Ramos (cell line): ENCODE data around the gene VANGL2.

Experiments
- in situ Hi-C: fragments of 300-500 bp; cut with MboI; formaldehyde crosslinking; loops from one replicate; pipeline ENCODE4 v1.14.3; 2022; ENCODE audit warnings: low sequenced_read_pairs; ENCODE audit not compliant: unreplicated experiment

The VANGL2 gene

DNA sequence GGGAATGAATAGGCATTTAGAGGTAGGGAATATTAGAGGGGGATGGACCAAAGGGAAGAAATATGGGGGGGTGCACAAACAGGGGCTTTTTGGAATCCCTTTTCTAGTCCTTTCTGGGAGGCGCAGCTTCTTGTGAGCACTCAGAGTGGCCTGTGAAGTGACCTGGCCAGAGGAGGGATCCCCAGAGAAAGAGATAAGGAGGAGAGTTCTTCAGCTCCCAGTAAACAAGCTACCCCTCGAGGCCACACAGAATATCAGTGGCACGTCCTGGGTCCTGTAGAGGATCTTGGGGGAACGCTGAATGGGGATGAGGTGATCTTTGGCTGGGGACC lies 19.4 kb downstream of the VANGL2 start:
- in situ Hi-C loops: loop anchor here (25.0 kb wide), 2 partner anchors 542 to 967 kb away; partner anchors contain the start of gene ITLN2

DNA sequence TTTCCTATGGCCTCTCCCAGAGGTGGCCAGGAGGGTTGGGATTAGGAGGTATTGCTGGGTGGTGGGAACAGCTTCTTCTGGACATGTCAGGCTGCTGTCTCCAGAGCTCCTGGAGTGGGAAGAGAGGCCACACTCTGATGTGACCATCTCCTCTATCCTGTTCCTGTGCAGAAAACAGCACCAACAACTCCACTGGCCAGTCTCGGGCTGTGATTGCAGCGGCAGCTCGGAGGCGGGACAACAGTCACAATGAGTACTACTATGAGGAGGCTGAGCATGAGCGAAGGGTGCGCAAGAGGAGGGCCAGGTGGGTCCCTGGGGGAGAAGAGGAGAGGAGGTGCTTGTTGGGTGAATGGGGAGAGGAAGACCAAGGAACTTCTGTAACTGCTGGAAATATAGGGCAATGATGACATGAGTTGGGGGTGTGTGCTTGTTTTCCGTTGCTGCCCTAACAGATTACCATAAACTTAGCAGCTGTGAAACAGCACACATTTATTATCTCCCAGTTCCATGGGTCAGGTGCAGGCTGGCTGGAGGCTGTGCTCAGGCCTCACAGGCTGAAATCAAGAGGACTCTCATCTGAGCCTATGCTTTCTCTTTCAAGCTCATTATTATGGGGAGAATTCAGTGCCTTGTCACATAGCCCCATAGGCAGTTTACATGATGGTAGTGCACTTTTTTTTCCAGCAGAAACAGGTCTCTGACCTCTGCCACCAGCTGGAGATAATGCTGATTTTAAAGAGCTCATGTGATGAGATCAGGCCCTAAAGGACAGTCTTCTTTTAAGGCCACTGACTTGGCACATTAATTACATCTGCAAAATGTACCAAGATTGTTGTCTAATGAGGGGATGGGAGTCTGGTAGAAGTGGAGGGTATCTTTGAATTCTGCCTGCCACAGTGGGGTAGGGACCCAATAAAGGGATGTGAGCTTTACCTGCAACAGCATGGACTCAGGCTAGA lies 20.8 kb downstream of the VANGL2 start:
- in situ Hi-C loops: loop anchor here (25.0 kb wide), 2 partner anchors 541 to 966 kb away; partner anchors contain the start of gene ITLN2

DNA sequence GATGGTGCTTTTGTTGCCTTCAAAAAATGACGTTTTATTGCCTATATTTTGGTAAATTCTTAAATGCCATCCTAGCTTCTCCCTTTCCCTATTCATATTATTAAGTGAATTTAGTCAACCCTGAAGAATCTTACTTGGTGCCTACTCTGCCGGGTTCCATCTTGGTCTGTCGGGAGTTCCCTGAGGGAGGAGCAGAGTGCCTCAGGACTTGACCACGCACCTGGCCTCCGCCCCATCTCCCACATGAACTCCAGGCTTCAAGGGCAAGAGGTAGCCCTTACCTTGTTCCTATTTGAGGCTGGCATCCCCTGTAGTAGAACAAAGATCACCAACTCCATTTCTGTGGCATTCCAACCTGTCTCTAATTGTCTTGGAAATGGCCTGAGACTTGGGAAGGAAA lies 21.5 kb downstream of the VANGL2 start:
- in situ Hi-C loops: loop anchor here (25.0 kb wide), 2 partner anchors 540 to 965 kb away; partner anchors contain the start of gene ITLN2

DNA sequence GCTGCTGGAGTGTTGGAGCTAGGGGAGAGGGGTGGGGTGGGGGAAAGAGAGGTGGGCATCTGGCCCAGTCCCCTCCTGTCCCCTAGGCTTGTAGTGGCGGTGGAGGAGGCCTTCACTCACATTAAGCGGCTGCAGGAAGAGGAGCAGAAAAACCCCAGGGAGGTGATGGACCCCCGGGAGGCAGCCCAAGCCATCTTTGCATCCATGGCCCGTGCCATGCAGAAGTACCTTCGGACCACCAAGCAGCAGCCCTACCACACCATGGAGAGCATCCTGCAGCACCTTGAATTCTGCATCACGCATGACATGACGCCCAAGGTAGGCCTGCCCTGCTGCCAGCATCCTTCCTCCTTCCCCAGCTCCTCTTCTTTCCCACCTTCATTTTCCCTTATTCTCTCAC lies 23.6 kb downstream of the VANGL2 start:
- in situ Hi-C loops: loop anchor here (25.0 kb wide), 2 partner anchors 538 to 963 kb away; partner anchors contain the start of gene ITLN2

DNA sequence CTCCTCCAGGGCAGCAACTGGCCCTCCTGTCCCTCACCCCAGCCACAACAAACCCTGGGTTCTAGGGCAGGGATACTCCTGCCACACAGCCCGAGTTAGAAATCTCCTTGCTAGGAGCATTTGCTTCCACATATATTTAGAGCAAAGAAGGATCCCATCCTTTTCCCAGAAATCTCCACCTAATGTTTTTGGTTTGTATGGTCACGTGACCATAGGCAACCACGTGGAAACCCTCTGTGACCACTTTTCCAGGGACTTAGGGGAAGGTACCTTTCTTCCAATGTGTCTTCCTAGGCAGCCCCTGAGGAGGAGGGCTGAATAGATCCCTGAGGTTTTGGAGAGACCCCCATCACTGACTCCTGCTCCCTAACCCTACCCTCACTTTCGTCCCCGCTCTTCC lies 25.5 kb downstream of the VANGL2 start:
- in situ Hi-C loops: loop anchor here (5.0 kb wide), 1 partner anchor 181 kb away; no protein-coding TSS in a partner anchor

DNA sequence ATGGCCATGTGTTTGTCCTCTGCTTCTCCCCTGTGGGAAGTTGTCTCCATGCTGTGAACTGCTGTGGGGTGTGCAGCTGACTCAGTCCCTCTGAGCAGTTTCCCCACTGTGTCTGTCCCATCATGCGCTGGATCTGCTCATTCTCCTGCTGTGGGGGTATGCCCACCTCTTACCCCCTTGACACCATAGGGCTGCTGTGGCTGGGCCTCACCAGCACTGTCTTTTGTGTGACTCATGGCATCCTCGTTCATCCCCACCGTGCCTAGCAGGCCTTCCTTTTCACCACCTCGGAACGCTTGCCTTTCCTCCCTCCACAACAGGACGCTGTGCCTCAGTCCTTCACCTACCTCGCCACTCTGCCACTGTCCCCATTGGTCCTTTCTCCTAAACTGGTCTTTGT lies 27.3 kb downstream of the VANGL2 start:
- in situ Hi-C loops: loop anchor here (5.0 kb wide), 1 partner anchor 180 kb away; no protein-coding TSS in a partner anchor

DNA sequence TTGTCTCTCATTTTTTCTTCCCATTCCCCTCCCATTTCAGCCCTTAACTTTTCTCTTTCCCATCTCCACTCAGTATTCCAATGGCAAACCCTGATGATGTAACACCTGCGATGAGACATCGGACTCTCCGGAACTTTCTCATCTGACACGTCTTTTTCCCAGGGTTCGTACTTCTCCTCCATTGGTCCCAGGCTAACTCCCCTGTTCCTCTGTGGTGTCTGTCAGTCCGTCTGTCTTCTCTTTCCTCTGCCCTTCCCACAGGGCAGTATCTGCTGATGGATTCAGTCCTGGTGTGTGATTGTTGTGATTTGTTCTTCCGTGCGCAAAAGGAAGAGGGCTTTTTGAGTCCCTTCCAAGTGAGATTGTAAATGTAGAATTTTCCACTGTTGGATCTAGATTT lies 27.7 kb downstream of the VANGL2 start:
- in situ Hi-C loops: loop anchor here (5.0 kb wide), 1 partner anchor 179 kb away; no protein-coding TSS in a partner anchor

DNA sequence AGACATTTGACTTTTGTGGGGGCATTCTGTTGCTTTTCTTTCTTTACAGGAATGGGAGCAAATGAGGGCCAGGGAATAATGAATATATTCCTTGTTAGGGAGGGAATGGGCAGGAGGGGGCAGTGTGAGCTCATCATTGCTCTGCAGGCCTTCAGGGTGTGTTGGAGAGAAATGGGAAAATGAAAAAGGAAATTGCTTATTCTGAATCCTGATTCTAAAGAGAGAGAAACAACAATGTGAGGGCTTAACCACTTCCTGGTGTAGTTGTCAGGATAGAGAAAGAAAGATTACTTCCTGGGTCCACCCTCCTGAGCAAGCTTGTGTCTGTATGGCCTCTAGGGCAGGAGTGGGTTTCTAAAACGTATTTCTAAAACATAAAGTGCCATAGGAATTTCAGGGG lies 28.3 kb downstream of the VANGL2 start:
- in situ Hi-C loops: loop anchor here (5.0 kb wide), 1 partner anchor 179 kb away; no protein-coding TSS in a partner anchor

DNA sequence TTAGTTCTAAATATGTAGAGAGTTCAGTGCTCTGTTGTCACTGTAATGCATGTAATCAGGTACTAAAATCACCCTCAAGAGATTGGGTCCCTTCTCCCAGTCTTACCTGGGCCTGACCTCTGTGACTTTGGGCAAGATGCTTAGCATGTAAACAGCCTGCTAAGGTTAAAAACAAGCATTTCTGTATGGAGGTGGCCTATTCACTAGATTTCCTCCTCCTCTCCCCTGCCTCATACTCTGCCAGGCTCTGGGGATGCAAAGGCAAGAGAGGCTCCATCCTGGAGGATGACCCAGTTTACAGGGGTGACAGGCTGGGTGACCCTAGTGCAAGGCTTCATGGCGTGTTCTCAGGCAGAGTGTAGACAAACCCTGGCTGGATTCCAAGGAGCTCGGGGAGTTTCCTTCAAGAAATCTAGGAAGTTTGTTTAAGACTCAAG lies 28.8 kb downstream of the VANGL2 start:
- in situ Hi-C loops: loop anchor here (5.0 kb wide), 1 partner anchor 178 kb away; no protein-coding TSS in a partner anchor

DNA sequence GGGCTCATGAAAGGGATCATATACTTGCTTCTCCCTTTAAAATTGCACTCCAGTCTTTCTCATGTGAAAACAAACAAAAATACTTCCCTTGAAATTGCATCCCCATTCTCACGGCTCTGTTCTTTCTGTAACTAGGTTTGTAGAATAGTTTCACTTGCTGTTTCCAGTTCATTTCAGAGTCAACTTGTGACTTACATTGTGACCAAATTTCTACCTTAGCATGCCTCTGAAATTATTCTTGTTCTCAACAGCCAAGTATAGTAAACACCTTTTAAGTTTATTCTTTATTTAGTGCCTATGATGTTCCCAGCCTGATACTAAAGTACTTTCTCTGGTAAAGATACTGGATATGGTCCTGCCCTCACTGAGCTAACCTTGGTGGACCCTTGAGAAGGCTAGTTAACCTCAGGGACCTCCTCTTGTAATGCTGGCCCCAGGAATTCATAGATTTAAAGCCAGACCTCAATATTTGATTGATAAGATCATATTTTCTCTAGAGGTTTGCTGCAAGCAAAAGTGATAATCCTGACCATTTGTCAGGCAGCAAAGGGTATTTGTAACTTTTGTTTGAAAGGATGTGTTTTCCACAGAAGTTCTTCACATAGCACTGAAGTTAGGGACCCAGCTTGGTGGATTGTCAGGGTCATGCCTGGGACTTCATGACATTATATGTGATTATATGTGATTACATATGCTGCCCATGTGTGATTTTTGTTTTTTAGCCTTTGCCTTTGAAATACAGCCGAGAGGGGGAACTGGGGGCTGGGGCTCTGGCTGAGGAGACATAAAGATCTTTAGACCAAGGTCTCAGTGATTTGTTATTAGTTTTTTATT lies 29.6 kb downstream of the VANGL2 start:
- in situ Hi-C loops: loop anchor here (5.0 kb wide), 3 partner anchors 57 to 177 kb away; no protein-coding TSS in a partner anchor

DNA sequence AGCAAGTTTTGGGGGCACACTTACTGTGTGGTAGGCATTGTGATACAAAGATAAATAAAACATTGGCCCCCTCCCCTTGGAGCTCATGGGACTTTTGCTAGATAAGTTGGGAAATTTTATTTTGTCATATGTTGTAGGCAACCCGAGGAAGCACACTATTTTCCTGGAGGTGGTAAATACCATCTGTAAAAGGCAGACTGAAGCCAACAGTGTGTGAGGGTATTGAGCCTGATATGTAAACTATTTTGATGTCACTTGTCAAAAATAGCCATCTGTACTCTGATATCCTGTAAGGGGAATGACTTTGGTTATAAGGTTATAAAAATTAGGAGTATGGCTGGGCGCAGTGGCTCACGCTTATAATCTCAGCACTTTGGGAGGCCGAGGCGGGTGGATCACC lies 30.6 kb downstream of the VANGL2 start:
- in situ Hi-C loops: loop anchor here (5.0 kb wide), 2 partner anchors 56 to 101 kb away; no protein-coding TSS in a partner anchor

DNA sequence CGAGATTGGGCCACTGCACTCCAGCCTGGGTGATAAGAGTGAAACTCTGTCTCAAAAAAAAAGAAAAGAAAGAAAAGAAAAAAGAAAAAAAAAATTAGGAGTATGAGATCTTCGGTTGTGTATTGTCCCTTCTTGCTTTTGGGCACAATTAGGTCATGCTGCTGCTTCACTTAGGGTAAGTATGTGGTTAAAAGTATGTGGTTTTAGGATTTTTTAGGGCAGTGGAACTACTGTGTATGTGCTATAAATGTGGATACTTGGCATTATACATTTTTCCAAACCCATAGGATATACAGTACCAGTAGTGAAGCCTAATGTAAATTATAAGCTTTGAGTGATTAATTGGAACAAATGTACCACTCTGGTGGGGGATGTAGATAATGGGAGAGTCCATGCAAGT lies 31.2 kb downstream of the VANGL2 start:
- in situ Hi-C loops: loop anchor here (5.0 kb wide), 2 partner anchors 56 to 101 kb away; no protein-coding TSS in a partner anchor

DNA sequence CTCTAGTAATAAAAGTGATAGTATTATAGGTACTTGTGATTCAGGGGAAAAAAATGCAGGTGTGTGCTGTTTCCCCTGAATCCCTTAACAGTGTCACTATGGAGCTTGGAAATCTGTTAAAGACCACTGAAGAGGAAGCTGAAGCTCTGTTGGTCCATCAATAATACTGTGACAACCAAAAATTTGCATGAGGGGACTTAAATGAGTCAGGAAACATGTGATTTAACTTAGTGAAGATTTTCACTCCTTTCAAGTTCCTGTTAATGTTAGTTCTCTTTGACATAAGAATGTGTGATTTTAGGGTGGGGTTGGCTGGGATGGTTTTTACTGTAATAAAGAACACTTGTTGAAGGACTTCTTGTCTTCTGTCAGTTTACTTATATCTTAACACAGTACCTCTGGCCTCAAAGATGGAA lies 32.0 kb downstream of the VANGL2 start:
- in situ Hi-C loops: loop anchor here (5.0 kb wide), 2 partner anchors 55 to 100 kb away; no protein-coding TSS in a partner anchor

DNA sequence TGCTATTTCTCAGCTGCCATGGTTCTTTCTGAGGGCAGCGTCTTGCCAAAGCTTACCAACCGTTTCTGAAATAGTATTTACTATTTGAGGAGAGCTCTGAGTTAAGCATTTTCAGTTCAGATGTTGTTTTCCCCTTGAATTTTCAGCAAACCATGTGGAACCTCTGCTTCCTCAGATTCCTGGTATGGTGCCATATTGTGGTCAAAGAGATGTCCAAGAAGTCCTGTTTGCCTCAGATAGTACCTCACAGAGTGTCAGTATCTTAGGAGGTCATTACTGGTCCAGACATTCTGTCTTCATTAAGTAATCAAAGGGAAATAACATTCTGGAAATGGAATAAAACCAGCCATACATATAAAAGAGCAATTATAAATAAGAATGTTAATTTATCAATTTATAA lies 36.6 kb downstream of the VANGL2 start:
- in situ Hi-C loops: no loop called here

DNA sequence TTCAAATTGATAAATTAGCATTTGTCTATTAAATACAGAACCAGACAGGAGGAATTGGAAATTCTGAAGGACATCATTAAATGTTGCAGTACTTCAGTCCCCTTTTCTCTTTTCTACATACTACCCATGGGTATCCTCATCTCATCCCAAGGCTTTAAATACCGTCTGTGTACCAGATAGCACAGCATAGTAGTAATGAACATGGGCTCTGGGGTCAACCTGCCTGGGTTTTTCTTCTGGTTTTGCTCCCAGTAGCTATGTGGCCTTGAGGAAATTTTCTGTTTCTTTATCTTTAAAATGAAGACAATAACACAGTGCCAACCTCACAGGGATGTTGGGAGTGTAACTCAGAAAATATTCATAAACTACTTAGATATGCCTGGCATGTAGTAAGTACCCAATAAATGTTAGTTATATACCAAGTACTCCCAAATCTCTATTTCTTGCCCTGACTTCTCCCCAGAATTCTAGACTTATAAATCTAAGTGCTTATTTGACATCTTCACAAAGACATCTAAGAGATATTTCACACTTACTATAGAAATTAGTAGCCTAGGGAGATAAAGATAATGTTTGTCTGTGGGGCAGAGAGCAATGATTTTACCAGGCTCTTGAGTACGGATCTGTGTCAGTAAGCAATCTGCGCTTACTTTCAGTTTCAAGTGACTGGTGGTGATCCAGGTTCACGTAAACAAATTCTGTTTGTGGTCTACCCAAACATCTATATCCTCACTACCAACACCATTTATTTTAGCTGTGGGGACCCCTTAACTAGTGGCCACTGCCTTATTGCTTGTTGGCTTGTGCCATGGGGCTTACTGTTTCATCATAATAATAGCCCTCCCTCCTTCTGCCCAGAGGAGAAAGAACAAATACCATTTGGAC lies 37.3 kb downstream of the VANGL2 start:
- in situ Hi-C loops: no loop called here

DNA sequence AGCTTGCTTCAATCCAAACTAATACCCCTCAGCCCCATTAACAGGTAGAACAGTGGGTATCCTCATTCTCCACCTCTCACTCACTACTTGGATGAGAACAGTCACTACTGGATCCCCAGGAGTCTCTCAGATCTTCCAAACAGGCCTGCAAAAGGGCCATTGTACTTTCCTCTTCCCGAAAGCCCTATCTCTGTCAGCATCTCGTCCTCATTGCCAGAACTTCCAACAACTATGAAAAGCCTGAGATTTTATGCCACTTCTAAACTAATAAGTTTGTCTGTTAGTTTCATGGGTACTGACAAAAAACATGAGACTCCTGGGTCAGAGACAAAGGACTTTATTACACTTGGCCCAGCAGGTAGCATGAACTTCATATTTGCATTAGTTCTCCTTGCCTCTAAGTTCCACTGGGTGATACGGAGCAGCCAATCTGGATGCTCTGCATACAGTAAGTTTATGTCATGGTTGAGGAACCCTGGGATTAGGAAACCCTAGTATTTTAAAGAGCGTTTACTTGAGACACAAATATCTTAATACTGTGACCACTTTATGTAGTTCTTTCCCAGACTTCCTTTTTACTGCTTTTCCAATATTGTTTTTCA lies 38.1 kb downstream of the VANGL2 start:
- in situ Hi-C loops: no loop called here

DNA sequence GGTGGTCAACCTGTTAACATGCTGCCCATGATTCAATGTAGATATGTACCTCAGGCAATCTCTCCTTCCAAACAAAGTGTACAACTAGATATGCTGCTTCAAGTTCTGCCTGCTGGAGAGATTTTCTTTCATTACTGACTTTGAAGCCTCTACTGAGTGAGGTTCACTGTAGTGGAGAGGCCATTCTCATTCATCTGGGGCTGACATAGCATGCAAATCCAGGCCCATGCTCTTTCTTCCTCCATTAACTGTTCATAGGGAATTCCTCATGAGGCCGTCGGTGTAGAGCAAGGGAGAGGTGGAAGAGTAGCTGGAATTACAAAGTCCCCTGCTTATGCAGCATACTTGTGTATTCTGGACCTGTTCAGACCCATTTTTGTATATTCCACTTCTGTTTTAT lies 38.6 kb downstream of the VANGL2 start:
- in situ Hi-C loops: no loop called here

DNA sequence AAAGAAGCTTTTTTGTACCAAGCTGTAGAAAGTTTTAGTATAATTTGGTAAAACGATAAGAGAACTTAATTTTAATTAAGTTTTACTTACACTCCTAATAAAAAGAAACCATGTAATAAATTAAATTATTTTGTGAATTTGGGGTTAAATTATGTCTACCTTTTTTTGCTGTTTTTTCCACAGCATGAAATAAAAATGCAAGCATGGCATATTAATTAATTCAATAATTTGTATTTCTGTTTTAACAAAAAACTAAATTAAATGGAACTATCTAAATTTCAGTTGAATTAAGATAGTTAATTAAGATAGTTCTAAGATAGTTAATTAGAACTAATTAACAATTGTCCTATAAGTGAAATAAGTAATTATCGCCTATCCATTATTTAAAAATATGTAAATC lies 39.4 kb downstream of the VANGL2 start:
- in situ Hi-C loops: no loop called here
